NCI-H2029 treated with DMSO at 0.1 percent for 48 hours (cell line): ENCODE measurements around the gene PHKB.

Experiments used
- DNase-seq: peaks from one replicate; lab custom pipeline; 2025; lab: John Stamatoyannopoulos, UW

PHKB gene

GRCh38 chr16:47687694-47688093 lies 226.6 kb downstream of the PHKB start:
- no peak for DNase-seq

GRCh38 chr16:47693226-47693625 lies 232.1 kb downstream of the PHKB start:
- DNase-seq: no peak

GRCh38 chr16:47694543-47694942 lies 233.4 kb downstream of the PHKB start:
- DNase-seq: no peak

- no peak for DNase-seq
These were observed 234.6 kb downstream of the PHKB start for GRCh38 chr16:47695756-47696155.

GRCh38 chr16:47697826-47698225 lies 236.7 kb downstream of the PHKB start:
- DNase-seq: no peak

- no peak for DNase-seq
These were observed 238.0 kb downstream of the PHKB start for GRCh38 chr16:47699106-47699505.

- no peak for DNase-seq
These were observed 239.9 kb downstream of the PHKB start for GRCh38 chr16:47700857-47701587.

- no peak for DNase-seq
These were observed 244.1 kb downstream of the PHKB start for GRCh38 chr16:47705266-47705665.

GRCh38 chr16:47711809-47712208 lies 250.7 kb downstream of the PHKB start:
- DNase-seq: no peak

- DNase-seq: no peak
These were observed 251.4 kb downstream of the PHKB start for GRCh38 chr16:47712276-47713224.

GRCh38 chr16:47713225-47713595 lies 252.1 kb downstream of the PHKB start:
- no peak for DNase-seq

- DNase-seq: no peak
These were observed 254.4 kb downstream of the PHKB start for GRCh38 chr16:47715442-47716083.

GRCh38 chr16:47716571-47716970 lies 255.4 kb downstream of the PHKB start:
- no peak for DNase-seq

GRCh38 chr16:47719713-47720112 lies 258.6 kb downstream of the PHKB start:
- no peak for DNase-seq

GRCh38 chr16:47721006-47721637 lies 260.0 kb downstream of the PHKB start:
- no peak for DNase-seq

- DNase-seq: no peak
These were observed 260.9 kb downstream of the PHKB start for GRCh38 chr16:47722046-47722445.

- DNase-seq: no peak
These were observed 263.1 kb downstream of the PHKB start for GRCh38 chr16:47724115-47724785.

GRCh38 chr16:47725188-47725695 lies 264.1 kb downstream of the PHKB start:
- no peak for DNase-seq

- no peak for DNase-seq
These were observed 265.0 kb downstream of the PHKB start for GRCh38 chr16:47726031-47726675.

- DNase-seq: no peak
These were observed 266.0 kb downstream of the PHKB start for GRCh38 chr16:47727131-47727530.

GRCh38 chr16:47728205-47728604 lies 267.1 kb downstream of the PHKB start:
- DNase-seq: no peak
